Psoas muscle (tissue), 8 donors: ENCODE measurements around the gene PKIG. TPM values are rescaled to one million over a fixed set of nuclear protein-coding genes. Genes with fewer than 3 reads are reported as not detected.
A peak's percentile ranks its signal among the peaks of the same experiment; 100 is the strongest.
"Not testable (repeated sequence)": the region's sequence is repeated elsewhere in the genome, so short reads cannot be mapped to it uniquely, and the experiment has no call there.

Experiments used
- ATAC-seq, 4 donors: fragments of 200-7000 bp; cut with Tn5 transposase; one replicate each; pipeline ENCODE4 v1.9.1; 2020; ENCODE audit warnings: moderate library complexity in 3 of 4, mild to moderate bottlenecking in 2 of 4
- DNase-seq, 2 donors: peaks; one replicate each; pipeline ENCODE4 v3.0.0-alpha.2; 2020
- H3K27ac ChIP-seq: fragments of 200-600 bp; one replicate; pipeline ENCODE4 v1.8.0; 2022
- H3K27me3 ChIP-seq, 3 donors: fragments of 200-600 bp in 1 of 3; one replicate each; pipeline versions ENCODE4 v1.6.1 to v1.8.0; 2013 to 2022; ENCODE audit warnings: low read length in 2 of 3, mild to moderate bottlenecking in 2 of 3, moderate library complexity in 1 of 3; ENCODE audit not compliant: insufficient read depth in 3 of 3
- H3K36me3 ChIP-seq, 2 donors: fragments of 200-600 bp in 1 of 2; one replicate each; pipeline versions ENCODE4 v1.6.1 to v1.8.0; 2013 to 2022; ENCODE audit warnings: low read depth in 1 of 2, mild to moderate bottlenecking in 1 of 2, moderate library complexity in 1 of 2; ENCODE audit not compliant: insufficient read depth in 1 of 2
- H3K4me1 ChIP-seq: fragments of 200-600 bp; one replicate; pipeline ENCODE4 v1.8.0; 2022
- H3K4me3 ChIP-seq: fragments of 200-600 bp; one replicate; pipeline ENCODE4 v1.8.0; 2022; ENCODE audit warnings: mild to moderate bottlenecking
- H3K9me3 ChIP-seq: fragments of 200-600 bp; one replicate; pipeline ENCODE4 v1.8.0; 2022
- WGBS, 3 donors: extraction: QIAGEN DNeasy Blood & Tissue Kit; methylation state at CpG; one replicate each; pipeline versions ENCODE4 v1.1.6 to v1.1.7; 2013; 5-methylcytosine and 5-hydroxymethylcytosine counted together
- intact Hi-C, 2 donors: fragments of 100-400 bp; cut with DNase I; formaldehyde crosslinking; loops; one replicate each; pipeline versions ENCODE4 v1.11.0 to v1.14.2; 2022
- polyA plus RNA-seq, 3 donors: library from polyadenylated mRNA; stranded (reverse); fragments of 200-250 nt; gene quantifications; one replicate each; pipeline ENCODE4 v1.2.3, GENCODE V29; 2013
- total RNA-seq, 4 donors: library from RNA; stranded (reverse); fragmentation: NEBNext Ultra II Directional in 2 of 4; extraction: Animal tissue kit (Norgen Biotek cat#: 25700) in 2 of 4; gene quantifications; one replicate each; pipeline versions ENCODE4 v1.2.1 to v1.2.4, GENCODE V29; 2021 to 2023
- TF ChIP-seq, protein P1 (sequence below): fragments of 200-600 bp; IDR thresholded peaks from one replicate; pipeline ENCODE4 v1.8.0; 2022; ENCODE audit warnings: antibody characterized with exemption
- donor health status: healthy with polysubstance abuse.
- donor health status: DM: no; HTN: no; CAD: no; lungs with moderate emphysema.
- donor health status: Bipolar disorder and iron deficiency.
- donor health status: healthy.
- donor health status: DM: yes; HTN: yes; CAD: no.
- donor health status: DM: no; HTN: no; CAD: no.
- donor health status: DM: no; HTN: no; CAD: no.
- donor health status: DM: yes; HTN: yes; CAD: no.

Gene PKIG
- total and polyA plus RNA-seq, 7 donors = 33.5 to 134 (median 105) TPM

DNA sequence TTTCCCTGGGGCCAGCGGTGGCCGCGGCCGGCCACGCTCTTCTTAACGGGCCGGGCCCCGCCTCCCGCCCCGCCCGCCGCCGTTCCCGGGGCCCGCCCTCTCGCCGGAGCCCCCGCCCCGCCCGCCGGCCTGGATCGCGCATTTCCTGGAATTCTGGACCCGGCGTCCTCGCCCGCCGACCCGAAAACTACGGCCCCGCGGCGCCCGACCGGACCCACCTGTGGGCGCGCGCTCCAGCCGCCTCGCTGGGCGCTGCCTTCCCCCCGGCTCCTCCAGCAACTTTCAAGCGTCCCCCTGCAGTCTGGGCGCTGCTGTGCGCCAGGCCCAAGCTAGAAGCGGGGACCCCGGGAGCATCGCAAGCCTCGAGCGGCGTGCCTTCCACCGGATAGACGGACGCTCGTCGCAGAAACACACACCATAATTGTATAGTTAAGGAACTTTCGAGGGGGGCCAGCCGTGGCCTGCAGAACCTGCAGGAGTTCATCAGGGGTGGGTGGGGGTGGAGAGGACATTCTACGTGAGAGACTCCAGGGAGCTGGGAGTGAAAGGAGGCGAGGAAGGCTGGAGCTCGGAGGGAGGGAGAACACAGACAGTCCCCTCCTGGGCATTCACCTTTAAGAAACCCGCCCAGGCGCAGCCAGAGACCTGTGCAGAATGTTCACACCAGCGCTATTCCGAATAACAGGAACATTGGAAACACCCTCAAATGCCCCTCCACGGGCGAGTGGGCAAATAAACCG, 69.5 kb downstream of the PKIG start, which contains the start of gene ADA:
Gene ADA (minus strand): TSS at position 16 of the 740 bp plus-strand sequence. CDS start 92 bp downstream, outside the sequence.
- Histone ChIP-seq H3K4me3 (peak within 1 kb of the TSS; percentile 83), H3K27me3 (no peaks in the 10 kb centered on the region), H3K9me3 (no peaks in the 10 kb centered on the region), H3K27ac (peak within 1 kb of the TSS; percentile 58), H3K36me3 (no peaks in the 10 kb centered on the region), H3K4me1 (peaks cover 6% of the 10 kb centered on the region)
- 0 to 1% (median 0%) methylated on average over 28 to 68 of the region's 68 CpGs for WGBS, 3 donors
- DNase-seq (peak; percentile 71), ATAC-seq (peak; percentile 69 to 86 (median 80))
- TF ChIP-seq, protein P1, sequence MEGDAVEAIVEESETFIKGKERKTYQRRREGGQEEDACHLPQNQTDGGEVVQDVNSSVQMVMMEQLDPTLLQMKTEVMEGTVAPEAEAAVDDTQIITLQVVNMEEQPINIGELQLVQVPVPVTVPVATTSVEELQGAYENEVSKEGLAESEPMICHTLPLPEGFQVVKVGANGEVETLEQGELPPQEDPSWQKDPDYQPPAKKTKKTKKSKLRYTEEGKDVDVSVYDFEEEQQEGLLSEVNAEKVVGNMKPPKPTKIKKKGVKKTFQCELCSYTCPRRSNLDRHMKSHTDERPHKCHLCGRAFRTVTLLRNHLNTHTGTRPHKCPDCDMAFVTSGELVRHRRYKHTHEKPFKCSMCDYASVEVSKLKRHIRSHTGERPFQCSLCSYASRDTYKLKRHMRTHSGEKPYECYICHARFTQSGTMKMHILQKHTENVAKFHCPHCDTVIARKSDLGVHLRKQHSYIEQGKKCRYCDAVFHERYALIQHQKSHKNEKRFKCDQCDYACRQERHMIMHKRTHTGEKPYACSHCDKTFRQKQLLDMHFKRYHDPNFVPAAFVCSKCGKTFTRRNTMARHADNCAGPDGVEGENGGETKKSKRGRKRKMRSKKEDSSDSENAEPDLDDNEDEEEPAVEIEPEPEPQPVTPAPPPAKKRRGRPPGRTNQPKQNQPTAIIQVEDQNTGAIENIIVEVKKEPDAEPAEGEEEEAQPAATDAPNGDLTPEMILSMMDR = no peak
- intact Hi-C loops = no loop called here

DNA sequence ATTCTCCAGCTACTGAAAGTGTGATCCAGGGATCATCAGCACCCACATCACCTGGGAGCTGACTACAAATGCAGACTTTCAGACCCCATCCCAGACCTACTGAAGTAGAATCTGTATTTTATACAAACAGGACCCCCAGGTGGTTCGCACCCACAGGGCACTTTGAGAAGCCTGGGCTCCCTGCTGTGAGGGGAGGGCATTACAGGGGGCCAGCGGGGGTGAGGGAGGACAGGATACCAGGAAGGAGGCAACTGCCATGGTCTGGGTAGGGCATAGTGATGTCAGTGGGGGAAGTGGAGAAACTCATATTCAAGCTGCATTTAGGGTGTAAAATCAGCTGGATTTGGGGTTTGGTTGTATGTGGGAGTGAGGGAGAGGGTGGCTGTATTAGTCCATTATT, 71.2 kb downstream of the PKIG start:
- Histone ChIP-seq H3K4me3 (no peak overlapping the region), H3K27ac (no peak overlapping the region), H3K9me3 (no peaks in the 10 kb centered on the region), H3K36me3 (no peaks in the 10 kb centered on the region), H3K27me3 (no peaks in the 10 kb centered on the region), H3K4me1 (peaks cover 6% of the 10 kb centered on the region)
- TF ChIP-seq, protein P1 = no peak
- DNase-seq = no peak
- WGBS, 3 donors = 80 to 96% (median 91%) methylated on average over 2 of the region's 2 CpGs
- intact Hi-C loops = no loop called here
- no peak for ATAC-seq

DNA sequence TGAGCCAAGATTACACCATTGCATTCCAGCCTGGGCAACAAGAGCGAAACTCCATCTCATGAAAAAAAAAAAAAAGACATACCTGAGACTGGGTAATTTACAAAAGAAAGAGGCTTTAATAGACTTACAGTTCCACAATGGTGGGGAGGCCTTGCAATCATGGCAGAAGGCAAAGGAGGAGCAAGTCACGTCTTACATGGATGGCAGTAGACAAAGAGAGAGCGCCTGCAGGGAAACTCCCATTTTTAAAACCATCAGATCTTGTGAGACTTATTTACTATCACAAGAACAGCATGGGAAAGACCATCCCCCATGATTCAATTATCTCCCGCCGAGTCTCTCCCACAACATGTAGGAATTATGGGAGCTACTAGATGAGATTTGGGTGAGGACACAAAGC, 71.8 kb downstream of the PKIG start:
- intact Hi-C loops, H3K27me3 ChIP-seq, H3K27ac ChIP-seq, H3K9me3 ChIP-seq, H3K4me1 ChIP-seq, H3K4me3 ChIP-seq, H3K36me3 ChIP-seq, ATAC-seq, DNase-seq: not testable (repeated sequence)
- 95 to 97% (median 97%) methylated on average over 5 of the region's 5 CpGs for WGBS, 3 donors

DNA sequence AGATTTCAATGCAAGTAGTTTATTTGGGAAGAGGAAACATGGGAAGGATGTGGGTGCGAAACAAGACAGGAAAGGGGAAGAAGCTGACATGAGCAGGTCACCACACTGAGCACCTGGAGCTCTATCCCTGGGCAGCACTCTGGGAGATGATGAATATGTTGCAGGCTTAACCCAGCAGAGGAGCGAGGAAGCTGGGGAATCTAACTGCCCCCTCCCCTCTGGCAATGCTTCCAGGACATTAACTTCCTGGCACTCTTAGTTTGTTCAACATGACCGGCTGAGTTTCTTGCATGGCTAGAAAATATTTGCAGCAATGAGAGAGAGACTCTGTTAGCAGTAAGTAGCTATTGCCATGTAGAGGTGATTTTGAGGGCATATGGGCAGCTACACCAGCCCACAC, 74.1 kb downstream of the PKIG start:
- Histone ChIP-seq H3K4me3 (no peak overlapping the region), H3K9me3 (no peaks in the 10 kb centered on the region), H3K36me3 (no peaks in the 10 kb centered on the region), H3K27me3 (no peaks in the 10 kb centered on the region), H3K4me1 (peaks cover 6% of the 10 kb centered on the region), H3K27ac (no peak overlapping the region)
- intact Hi-C loops = no loop called here
- TF ChIP-seq, protein P1 = no peak
- ATAC-seq (no peak), DNase-seq (no peak)
- 48 to 53% (median 53%) methylated on average over 3 of the region's 3 CpGs for WGBS, 3 donors

DNA sequence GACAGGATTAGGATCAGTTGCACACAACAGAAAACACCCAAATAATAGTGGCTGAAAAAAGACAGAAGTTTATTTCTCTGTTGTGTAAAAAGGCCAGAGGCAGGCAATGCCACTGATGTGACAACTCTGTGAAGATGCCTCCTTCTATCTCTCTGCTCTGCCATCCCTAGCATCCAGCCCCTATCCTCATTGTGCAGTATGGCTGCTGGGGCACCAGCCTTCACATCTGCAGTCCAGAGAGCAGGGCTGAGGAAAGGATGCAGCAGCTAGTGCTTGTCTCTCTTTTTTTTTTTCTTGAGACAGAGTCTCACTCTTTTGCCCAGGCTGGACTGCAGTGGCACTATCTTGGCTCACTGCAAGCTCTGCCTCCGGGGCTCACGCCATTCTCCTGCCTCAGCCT, 75.5 kb downstream of the PKIG start:
- no peak for DNase-seq
- intact Hi-C loops = no loop called here

More for the DNA sequence above, 75.5 kb downstream of the PKIG start:
- ATAC-seq = no peak
- H3K27me3 ChIP-seq = no peaks in the 10 kb centered on the region
- H3K36me3 ChIP-seq = no peaks in the 10 kb centered on the region
- H3K27ac ChIP-seq = no peak overlapping the region
- H3K4me3 ChIP-seq = no peak overlapping the region
- H3K4me1 ChIP-seq = peaks cover 2% of the 10 kb centered on the region
- H3K9me3 ChIP-seq = no peaks in the 10 kb centered on the region
- TF ChIP-seq, protein P1 = no peak
- WGBS, 3 donors = 90 to 95% (median 92%) methylated on average over 2 of the region's 2 CpGs
